GM19351 (cell line): ENCODE measurements around the gene TRIM6.
A peak's percentile ranks its signal among the peaks of the same experiment; 100 is the strongest.
"Not testable (repeated sequence)": the region's sequence is repeated elsewhere in the genome, so short reads cannot be mapped to it uniquely, and the experiment has no call there.

Source experiments
- ATAC-seq: cut with Tn5 transposase; IDR thresholded peaks from one replicate; pipeline ENCODE4 v1.9.1; 2021; ENCODE audit warnings: mild to moderate bottlenecking, moderate library complexity; ENCODE audit not compliant: unreplicated experiment

The TRIM6 gene, protein sequence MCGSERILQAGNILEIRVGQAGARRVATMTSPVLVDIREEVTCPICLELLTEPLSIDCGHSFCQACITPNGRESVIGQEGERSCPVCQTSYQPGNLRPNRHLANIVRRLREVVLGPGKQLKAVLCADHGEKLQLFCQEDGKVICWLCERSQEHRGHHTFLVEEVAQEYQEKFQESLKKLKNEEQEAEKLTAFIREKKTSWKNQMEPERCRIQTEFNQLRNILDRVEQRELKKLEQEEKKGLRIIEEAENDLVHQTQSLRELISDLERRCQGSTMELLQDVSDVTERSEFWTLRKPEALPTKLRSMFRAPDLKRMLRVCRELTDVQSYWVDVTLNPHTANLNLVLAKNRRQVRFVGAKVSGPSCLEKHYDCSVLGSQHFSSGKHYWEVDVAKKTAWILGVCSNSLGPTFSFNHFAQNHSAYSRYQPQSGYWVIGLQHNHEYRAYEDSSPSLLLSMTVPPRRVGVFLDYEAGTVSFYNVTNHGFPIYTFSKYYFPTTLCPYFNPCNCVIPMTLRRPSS

DNA sequence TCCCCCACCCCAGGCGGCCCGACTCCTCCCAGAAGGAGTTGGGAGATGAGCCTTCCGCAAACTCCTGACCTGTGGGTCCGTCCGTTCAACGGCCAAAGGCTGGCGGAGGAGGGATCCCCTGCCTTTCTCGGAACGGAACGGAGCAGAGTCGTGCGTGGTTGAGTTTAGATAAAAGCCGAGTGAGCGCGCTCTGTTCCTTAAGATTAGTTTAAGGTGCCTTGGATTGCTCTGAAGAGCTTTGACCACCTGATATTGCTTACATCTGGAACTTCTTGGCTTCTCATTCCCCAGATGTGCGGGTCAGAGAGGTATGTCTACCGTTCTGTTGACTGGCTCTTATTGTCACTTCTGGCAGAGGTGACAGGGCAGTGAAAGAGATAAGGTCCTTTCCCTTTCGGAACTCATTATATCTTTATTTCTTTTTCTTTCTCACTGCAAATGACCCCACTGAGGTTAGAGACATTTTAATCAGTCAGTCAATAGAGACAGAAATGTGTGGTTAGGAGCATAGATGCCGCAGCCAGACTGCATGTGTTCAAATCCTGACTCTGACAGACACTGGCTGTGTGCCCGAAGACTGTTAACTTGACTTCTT is at the start of gene TRIM6:
Gene TRIM6 (plus strand): TSS at position 31 of the 595 bp plus-strand sequence. CDS start 261 bp downstream, at position 292.
- peak; percentile 42 for ATAC-seq

DNA sequence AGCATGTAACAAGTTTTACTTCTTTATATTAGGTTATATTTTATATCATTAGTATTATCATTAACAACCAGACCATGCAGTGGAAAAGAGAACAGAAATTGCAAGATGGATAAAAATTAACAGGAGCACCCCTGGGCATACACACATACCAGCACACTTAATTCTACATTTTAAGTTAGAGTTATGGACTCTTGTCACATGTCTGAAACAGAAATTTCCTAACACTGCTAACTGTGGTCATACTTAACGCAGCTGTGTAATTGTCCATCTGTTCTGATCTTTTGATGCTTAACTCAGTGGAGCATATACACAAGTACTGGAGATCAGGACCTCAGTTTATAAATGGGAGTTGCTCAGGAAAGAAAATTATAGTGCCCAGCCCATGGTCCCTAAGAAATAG is 48.5 kb upstream of the TRIM6 start:
- ATAC-seq: no peak

DNA sequence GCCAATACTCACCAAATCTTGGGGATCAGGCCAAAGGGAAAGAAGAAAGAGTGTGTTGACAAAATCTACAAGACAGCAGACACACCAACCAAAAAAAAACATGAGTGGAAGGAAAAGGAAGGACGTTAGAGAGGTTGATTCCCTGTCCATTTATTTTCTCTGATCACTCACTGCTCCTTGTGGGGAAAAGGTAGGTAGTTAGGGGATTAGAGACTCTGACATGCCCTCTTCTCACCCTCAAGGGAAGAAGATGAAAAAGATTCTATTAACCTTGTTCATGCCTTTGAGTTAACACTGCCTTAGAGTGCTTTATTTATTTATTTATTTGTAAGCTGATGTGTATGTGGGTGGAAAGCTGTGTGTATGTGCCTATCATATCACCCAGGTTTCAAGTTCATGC is 48.0 kb upstream of the TRIM6 start, which contains the start of gene OR52H1:
Gene OR52H1 (minus strand): TSS at position 101 of the 400 bp plus-strand sequence. CDS start 3,035 bp downstream, outside the sequence.
- no peak for ATAC-seq

DNA sequence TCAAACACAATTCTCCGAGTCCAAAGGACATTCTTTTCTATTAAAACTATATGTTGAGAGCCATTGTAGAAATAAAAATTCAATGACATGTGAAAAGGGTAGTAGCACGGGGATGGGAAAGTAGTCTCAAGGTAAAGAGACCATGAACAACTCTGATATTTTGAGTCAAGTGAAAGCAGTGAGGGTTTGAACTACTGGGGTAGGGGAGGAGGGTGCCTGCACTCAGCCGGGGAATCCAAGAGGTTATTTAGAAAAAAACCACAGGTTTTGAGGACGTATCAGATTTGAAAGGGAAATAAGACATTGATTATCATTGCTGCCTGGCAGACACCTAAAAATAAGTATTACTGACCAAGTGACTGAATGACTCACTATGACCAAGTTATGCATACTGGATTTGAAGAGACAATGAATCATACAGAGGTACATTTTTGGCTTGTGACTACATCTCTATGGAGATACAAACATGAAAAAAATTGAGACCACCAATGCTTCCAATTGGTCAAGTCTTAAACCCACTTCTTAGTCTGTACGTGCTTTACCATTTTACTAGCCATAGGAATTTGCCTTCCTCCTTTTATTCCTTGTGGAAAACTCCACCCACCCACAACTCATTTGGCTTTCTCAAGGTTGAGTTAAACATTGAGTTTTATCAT is 45.9 kb upstream of the TRIM6 start:
- peak; percentile 77 for ATAC-seq

DNA sequence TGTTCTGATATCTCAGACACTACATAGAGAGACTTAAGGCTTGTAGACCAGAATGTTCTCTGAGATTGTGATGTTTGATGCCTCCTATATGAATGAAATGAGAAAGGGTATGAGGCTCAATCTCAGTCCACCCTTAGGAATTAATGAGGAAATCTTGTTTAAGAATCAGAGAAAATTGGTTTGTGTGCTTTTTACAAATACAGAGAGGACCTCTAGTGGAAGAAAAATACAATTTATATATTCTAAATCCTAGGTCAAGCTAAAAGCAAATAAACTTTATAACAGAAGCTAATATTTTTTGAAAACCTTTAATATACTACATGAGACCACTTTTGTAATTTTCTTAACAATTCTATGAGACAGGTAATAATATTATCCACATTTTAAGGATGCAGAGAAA is 43.1 kb upstream of the TRIM6 start:
- no peak for ATAC-seq

DNA sequence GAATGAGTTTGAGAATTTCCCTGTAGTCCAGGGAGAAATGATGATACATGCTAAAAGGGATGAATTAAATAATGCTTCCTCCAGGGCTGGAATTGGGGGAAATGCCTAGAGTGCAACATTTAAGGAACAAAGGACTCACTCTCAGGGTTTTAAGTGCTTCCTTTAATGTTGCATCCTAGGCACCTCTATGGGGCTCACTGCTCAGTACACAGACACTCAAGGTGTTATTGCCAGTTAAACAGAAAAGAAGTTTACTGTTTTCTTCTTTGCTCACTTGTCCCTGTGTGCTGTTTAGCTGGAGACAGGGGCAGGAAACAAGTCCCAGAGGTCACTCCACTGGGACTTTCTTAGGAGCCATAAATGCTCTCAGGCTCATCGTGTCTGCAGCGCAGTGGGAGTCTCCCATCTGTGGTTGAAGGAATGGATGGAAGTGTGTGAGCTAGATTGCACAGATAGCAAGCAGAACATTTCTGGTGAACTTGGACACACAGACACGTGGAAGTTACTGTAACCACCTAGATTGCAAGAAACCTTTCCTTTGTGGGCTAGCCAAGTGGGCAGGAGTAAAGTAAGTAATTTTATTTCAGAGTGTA is 39.7 kb upstream of the TRIM6 start:
- no peak for ATAC-seq

DNA sequence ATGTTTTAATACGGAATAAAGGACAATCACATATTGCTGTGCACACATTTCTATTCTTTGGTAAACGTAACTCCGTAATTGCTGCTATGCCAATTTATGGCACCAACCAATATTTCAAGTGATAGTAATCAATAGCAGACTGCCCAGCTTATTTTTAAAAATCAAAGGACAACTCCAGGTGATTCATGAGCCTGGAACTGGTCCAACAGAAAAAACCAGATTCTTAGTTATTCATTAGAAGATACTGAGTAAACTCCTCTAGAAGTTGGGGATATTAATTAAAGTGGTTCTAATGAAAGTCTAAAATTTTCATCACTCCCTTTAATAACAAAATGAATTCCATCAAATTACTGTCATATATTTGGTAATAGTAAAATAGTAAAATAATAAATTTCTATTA is 38.7 kb upstream of the TRIM6 start:
- ATAC-seq: no peak

DNA sequence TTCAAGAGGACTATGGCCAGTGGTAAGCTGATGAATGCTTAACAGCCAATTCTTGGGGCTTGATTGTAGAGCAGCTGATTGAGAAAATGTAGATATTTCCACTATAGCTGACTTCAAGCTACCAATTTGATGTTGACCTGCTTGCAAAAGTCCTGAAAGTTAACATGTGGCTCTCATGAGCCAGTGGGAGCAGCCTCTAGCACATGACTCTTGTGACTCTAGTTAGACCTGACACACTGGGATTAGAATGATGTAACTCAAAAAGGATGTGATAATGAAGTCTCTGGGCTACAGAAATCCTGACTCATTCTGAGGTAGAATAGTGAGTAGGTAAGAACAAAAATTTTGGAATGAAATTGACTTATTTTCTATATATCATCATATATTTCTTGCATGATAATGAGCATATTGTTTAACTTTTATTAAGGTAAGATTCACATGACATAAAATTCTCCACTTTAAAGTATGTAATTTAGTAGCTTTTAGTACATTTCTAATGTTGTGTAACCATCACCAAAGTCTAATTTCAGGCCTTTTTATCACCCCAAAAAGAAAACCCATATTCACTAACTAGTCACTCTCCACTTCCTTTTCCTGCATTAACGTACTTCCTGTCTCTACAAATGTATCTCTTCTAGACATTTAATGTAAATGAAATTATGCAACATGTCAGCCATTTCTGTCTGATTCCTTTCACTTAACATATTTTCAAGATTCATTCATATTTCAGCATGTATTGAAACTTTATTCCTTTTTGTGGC is 32.0 kb upstream of the TRIM6 start:
- ATAC-seq: no peak

DNA sequence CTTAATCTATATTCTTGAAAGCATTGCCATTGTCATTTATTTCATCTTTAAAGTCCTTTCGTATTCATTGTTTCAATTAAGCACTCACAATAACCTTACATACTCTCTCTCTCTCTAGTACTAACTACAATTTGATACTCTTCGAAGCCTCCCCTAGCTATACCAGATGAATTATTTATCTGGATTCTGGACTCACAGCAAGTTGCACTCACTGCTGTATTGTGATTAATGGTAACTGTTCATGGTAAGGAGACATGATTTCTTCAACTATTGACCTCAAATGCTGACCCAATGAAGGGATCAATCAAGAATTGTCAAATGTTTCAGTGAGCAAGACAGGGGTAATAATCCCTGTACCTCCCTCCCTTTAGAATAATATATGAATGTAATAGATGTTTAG is 21.8 kb upstream of the TRIM6 start:
- ATAC-seq: no peak

DNA sequence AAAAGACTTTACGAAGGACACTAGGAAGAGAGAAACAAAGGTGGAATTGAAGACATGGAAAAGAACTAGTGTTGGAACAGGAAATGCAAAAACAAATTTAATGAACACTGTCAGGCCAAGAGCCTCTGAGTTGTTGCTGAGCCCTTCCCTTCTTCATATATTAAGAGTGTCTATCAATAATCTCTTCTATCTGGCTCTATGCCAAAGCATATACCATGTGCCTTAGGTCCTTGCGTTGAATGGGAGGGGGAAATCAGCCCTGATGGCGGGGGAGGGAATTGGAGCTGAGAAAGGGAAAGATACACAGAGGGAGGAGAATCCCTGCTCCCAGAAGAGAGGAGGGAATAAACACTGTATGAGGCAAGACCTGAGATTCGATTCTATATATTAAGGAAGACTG is 21.3 kb upstream of the TRIM6 start:
- ATAC-seq: no peak

DNA sequence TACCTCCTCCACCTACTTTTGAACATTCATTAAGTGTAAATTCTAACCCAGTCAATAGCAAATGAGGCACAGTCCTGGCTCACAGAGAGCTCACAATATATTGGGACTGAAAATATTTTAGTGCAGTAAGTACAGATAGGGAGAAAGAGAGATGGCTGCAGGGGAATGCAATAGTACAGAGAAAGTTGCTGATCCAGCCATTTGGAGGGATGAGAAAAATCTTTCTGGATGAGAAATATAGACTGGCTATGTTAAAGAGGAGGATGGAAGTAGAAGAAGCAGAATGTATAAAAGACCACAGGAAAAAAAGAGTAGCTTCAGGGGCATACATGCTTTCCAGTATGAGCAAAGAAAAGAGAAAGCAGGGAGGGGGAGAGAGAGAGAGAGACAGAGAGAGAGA is 19.3 kb upstream of the TRIM6 start:
- no peak for ATAC-seq

DNA sequence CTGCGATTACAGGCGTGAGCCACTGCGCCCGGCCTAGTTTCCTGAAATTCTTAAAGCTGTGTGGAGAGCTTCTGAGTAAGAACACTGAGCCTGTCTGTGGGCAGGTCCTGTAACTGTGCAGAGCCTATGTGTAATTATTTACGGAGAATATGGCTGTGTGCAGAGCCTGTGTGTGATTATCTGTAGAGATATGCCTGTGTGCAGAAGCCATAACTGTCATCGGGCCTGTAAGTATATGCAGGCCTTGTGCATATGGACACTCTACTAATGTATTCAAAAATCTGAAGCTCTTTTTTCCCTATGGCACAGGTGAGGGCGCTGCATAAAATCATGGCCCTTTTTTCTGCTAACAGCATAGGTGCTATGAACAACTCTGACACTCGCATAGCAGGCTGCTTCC is 15.9 kb upstream of the TRIM6 start, which contains the start of gene OR52B6:
Gene OR52B6 (plus strand): TSS at position 301 of the 400 bp plus-strand sequence. CDS start 0 bp downstream, at position 301.
- ATAC-seq: no peak

DNA sequence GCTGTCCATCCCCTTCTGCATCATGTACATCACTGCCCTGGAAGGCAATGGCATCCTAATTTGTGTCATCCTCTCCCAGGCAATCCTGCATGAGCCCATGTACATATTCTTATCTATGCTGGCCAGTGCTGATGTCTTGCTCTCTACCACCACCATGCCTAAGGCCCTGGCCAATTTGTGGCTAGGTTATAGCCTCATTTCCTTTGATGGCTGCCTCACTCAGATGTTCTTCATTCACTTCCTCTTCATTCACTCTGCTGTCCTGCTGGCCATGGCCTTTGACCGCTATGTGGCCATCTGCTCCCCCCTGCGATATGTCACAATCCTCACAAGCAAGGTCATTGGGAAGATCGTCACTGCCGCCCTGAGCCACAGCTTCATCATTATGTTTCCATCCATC is 15.4 kb upstream of the TRIM6 start:
- ATAC-seq: no peak

DNA sequence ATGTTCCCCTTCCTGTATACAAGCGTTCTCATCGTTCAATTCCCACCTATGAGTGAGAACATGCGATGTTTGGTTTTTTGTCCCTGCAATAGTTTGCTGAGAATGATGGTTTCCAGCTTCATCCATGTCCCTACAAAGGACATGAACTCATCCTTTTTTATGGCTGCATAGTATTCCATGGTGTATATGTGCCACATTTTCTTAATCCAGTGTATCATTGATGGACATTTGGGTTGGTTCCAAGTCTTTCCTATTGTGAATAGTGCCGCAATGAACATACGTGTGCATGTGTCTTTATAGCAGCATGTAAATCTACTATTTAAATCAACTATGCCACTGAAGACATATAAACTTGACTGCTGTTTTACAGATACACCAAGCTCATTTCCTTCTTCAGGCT is 12.0 kb upstream of the TRIM6 start:
- ATAC-seq: not testable (repeated sequence)

DNA sequence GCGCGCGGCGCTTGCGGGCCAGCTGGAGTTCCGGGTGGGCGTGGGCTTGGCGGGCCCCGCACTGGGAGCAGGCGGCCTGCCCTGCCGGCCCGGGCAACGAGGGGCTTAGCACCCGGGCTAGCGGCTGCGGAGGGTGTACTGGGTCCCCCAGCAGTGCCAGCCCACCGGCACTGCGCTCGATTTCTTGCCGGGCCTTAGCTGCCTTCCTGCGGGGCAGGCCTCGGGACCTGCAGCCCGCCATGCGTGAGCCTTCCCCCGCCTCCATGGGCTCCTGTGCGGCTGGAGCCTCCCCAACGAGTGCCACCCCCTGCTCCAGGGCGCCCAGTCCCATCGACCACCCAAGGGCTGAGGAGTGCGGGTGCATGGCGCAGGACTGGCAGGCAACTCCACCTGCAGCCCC is 6.5 kb upstream of the TRIM6 start:
- not testable (repeated sequence) for ATAC-seq

DNA sequence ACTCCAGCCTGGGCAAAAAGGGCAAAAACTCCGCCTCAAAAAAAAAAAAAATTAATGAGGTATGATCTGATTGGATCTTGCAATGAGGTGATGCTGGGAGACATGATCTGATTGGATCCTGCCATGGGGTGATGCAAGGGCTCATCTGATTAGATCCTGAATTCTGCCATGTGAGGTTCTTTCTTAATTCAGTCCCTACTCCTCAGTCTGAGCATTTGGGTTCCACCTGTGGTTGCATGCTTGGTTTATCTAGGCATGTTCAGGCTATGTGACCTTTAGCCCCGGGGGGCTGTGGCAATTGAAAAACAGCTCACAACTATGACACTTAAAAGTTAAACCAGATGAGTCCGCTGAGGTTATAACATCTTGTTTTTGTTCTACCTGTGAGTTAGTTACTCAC is 4.8 kb upstream of the TRIM6 start:
- ATAC-seq: no peak

DNA sequence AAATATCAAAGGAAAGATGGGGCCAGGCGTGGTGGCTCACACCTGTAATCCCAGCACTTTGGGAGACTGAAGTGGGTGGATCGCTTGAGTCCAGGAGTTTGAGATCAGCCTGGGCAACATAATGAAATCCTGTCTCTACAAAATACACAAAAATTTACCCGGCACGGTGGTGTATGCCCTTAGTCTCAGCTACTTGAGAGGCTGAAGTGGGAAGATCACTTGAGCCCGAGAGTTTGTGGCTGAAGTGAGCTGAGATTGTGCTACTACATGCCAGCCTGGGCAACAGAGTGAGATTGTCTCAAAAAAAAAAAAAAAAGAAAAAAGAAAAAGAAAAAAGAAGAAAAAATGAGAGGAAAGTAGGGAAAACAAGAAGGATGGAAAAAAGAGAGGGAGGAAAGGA is 3.8 kb upstream of the TRIM6 start:
- ATAC-seq: no peak

DNA sequence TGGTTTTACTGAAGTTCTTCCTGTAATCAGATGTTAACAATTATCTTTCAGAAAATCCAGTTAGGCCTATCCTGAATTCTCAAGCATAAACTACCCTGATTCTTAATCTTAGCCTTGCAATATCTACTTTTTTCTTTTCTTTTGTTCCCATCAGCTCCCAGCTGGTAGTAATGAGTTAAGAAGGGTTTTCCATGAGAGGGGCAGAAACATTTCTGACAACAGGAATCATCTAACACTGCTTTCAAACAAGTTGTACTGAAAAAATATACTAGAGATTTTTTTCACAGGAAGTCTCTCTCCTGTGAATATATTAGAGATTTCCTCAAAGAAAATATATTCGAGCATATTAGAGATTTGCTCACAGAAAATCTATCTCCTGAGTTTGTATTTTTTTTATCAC is 3.3 kb upstream of the TRIM6 start:
- no peak for ATAC-seq

DNA sequence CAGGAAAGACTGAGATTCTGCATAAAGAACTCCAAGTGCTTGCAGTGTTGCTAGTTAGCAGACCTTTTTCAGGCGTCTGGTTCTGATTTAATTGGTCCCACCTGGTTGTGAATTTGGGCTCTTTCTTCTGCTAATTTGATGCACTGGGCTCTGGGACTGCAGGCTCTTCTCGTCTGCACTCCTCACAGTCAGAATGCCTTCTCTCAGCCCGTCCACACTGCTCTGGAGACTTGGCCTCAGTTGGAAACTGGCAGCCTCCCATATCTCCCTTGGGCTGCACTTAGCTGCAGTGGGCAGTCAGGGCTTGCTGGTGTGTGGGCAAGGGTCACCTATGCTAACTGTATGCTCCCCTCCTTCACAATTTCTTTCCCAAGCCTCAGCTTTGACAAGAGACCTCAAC is 1.5 kb downstream of the TRIM6 start:
- no peak for ATAC-seq

DNA sequence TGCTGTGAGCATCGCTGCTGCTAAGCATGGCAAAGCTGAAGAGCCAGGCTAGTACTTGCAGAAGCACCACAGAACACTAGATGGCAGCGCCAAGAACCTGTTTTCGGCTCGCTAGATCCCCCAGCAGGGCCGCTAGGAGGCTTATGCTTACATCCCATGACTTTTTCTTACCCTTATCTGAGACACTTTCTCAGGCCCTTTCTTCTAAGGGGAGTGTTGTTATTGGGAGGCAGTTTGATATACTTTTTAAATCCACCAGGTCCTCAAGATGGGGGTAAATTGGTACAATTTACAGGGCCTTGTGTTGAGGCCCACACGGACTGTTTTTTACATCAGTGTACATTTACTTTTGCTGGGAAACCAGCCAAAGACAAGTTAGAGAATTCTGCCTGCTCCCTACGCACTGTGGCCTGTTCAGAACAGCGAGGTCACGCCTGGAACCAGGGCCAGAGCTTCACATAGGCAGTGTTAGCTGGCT is 4.0 kb downstream of the TRIM6 start:
- ATAC-seq: peak; percentile 97
